ENCODE measurements around the gene ADGRG4. TPM values are rescaled to one million over a fixed set of nuclear protein-coding genes. Genes with fewer than 3 reads are reported as not detected.

ADGRG4 gene
- total and polyA plus RNA-seq, 2 of the 8 experiments (the other 6 are each of a cell fraction or from before 2014, with no cell fraction given), result not detected

- TF ChIP-seq RNF2 (IDR thresholded peaks at IDR 0.05; ENCODE audit: borderline replicate concordance, low read depth, low read length, missing control alignments, poor library complexity, severe bottlenecking), result no peak
- no peak for TF ChIP-seq SIX5 (IDR thresholded peaks at IDR 0.05; ENCODE audit: low read depth, low read length)
- TF ChIP-seq CBX8 (IDR thresholded peaks at IDR 0.05; ENCODE audit: borderline replicate concordance, low read depth, low read length), result no peak
Observed at GRCh38 chrX:136417806-136418205, 117.0 kb downstream of the ADGRG4 start (continued).
